Measurements from ENCODE around the gene SYTL3. TPM values are rescaled to one million over a fixed set of nuclear protein-coding genes. Genes with fewer than 3 reads are reported as not detected.

The SYTL3 gene
- total RNA-seq, 1 experiment from 2014 or later: 0.09 TPM

- peak overlapping the region in 1 of 3 experiments; percentile 34; a peak in 1 of 7 replicates for H3K27ac Mint-ChIP-seq
Measured at GRCh38 chr6:158751224-158751623, 101.4 kb downstream of the SYTL3 start.

More at GRCh38 chr6:158751224-158751623, 101.4 kb downstream of the SYTL3 start:
- WGBS (ENCODE audit: extremely low coverage, insufficient read length, low lambda C conversion rate): no CpG with 5 or more reads among the region's 9 CpGs
- no peak overlapping the region for H4K5ac ChIP-seq (ENCODE audit: insufficient read length, low read depth, low read length)
- no peak overlapping the region for H2AK5ac ChIP-seq (ENCODE audit: insufficient read length, low read length)
- no peak overlapping the region for H2BK20ac ChIP-seq (ENCODE audit: low read depth, low read length, poor library complexity, severe bottlenecking)
- no peak for DNase-seq
- H3K9ac ChIP-seq (ENCODE audit: extremely low read depth, insufficient read length, low read length): no peak overlapping the region
- H3K79me1 ChIP-seq (ENCODE audit: insufficient read depth, low read depth, low read length, poor library complexity, severe bottlenecking): no peaks in the 10 kb centered on the region
- H3K27me3 ChIP-seq (ENCODE audit: insufficient read depth, low read length): no peaks in the 10 kb centered on the region; the same call in 1 of the 2 replicates
- no peak overlapping the region for H4K91ac ChIP-seq (ENCODE audit: insufficient read length, low read depth, low read length)
- H2BK5ac ChIP-seq (ENCODE audit: insufficient read length, low read length): no peak overlapping the region
- H3K27me3 Mint-ChIP-seq (ENCODE audit: low read depth): peaks cover 4% of the 10 kb centered on the region; the same call in 1 of the 2 replicates
- no peaks in the 10 kb centered on the region for H3K9me3 ChIP-seq (ENCODE audit: control insufficient read depth, low read depth, low read length)
- H4K20me1 ChIP-seq (ENCODE audit: control insufficient read depth, insufficient read depth, insufficient read length): no peaks in the 10 kb centered on the region
- no peak for TF ChIP-seq CTCF (conservative IDR thresholded peaks at IDR 0.05)
- H4K8ac ChIP-seq (replicated peaks; ENCODE audit: insufficient read length, low read depth, low read length): no peak overlapping the region
- no peak overlapping the region for H3K4ac ChIP-seq (ENCODE audit: low read depth, low read length)
- H3K79me2 ChIP-seq (ENCODE audit: insufficient read depth, low read length): no peaks in the 10 kb centered on the region
- no peak overlapping the region for H3K23ac ChIP-seq (ENCODE audit: insufficient read length, low read depth, low read length)
- no peak overlapping the region for H2AFZ ChIP-seq (ENCODE audit: low read length)
- H3K4me1 ChIP-seq (ENCODE audit: insufficient read depth, low read length): no peaks in the 10 kb centered on the region
- H3K18ac ChIP-seq (ENCODE audit: insufficient read length, low read depth, low read length): no peak overlapping the region
- no peak overlapping the region for H3K4me3 Mint-ChIP-seq
- no peak overlapping the region for H3K27ac ChIP-seq (ENCODE audit: insufficient read length, low read depth, low read length)
- H3K23me2 ChIP-seq (ENCODE audit: insufficient read length, low read depth, low read length, poor library complexity, severe bottlenecking): no peaks in the 10 kb centered on the region
- H2BK120ac ChIP-seq (ENCODE audit: low read depth, low read length, poor library complexity, severe bottlenecking): no peak overlapping the region
- H3K4me1 Mint-ChIP-seq: peaks cover 10 to 12% of the 10 kb centered on the region in 2 experiments
- no peaks in the 10 kb centered on the region for H3K36me3 Mint-ChIP-seq (ENCODE audit: insufficient read depth in 1 of 3, low read depth in 3 of 3)
- no peak overlapping the region for H3K14ac ChIP-seq (ENCODE audit: insufficient read depth, low read length)
- H2BK12ac ChIP-seq (ENCODE audit: insufficient read length, low read depth, low read length): no peak overlapping the region
- H3T11ph ChIP-seq (ENCODE audit: low read length): no peak overlapping the region
- H2BK15ac ChIP-seq (ENCODE audit: low read depth, low read length): no peak overlapping the region
- no peaks in the 10 kb centered on the region for H3K9me3 Mint-ChIP-seq
- H3K4me2 ChIP-seq (ENCODE audit: insufficient read depth, insufficient read length, low read length): no peak overlapping the region
- no peak overlapping the region for H3K56ac ChIP-seq (ENCODE audit: insufficient read length, low read depth, low read length)

Measured in H9 (cell line).